ENCODE results near the gene KNDC1.

KNDC1 gene

DNA sequence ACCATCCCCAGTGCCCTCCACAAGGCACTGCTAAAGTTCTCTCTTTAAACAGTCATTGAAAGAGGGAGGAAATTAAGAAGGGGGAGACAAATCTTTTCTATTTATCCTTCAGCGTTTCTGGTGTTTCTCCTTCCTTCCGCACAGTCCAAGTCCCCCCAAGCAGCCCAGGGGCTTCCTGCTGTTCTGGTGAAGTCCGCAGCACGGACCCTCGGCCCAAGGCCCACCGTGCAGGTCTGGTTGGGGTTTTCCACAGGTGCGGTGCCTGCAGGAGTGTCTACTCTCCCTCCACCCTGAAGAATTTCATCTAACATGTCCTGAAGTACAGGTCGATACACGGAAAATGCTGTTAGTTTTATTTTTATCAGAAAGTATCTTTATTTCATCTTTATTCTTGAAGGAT is 34.1 kb upstream of the KNDC1 start:
- no peaks in the 10 kb centered on the region for H3K36me3 ChIP-seq (ENCODE audit: control insufficient read depth in 5 of 5, insufficient read depth in 5 of 5, low read length in 5 of 5)
- no peak overlapping the region for H3K27ac ChIP-seq (ENCODE audit: low read depth, low read length)
- no peak overlapping the region for H3K4me3 ChIP-seq (ENCODE audit: low read depth in 1 of 5, low read length in 5 of 5)
- H3K4me1 ChIP-seq (ENCODE audit: control insufficient read depth in 5 of 5, insufficient read depth in 5 of 5, low read length in 5 of 5) = no peaks in the 10 kb centered on the region
- no peak overlapping the region for H3K9ac ChIP-seq (ENCODE audit: low read length in 5 of 5)
- peaks cover 0 to 12% (median 0%) of the 10 kb centered on the region in 5 donors for H3K9me3 ChIP-seq (ENCODE audit: control insufficient read depth in 5 of 5, low read length in 5 of 5)
- peaks cover 4 to 31% (median 22%) of the 10 kb centered on the region in 5 donors for H3K27me3 ChIP-seq (ENCODE audit: control insufficient read depth in 5 of 5, insufficient read depth in 4 of 5, low read length in 5 of 5)

DNA sequence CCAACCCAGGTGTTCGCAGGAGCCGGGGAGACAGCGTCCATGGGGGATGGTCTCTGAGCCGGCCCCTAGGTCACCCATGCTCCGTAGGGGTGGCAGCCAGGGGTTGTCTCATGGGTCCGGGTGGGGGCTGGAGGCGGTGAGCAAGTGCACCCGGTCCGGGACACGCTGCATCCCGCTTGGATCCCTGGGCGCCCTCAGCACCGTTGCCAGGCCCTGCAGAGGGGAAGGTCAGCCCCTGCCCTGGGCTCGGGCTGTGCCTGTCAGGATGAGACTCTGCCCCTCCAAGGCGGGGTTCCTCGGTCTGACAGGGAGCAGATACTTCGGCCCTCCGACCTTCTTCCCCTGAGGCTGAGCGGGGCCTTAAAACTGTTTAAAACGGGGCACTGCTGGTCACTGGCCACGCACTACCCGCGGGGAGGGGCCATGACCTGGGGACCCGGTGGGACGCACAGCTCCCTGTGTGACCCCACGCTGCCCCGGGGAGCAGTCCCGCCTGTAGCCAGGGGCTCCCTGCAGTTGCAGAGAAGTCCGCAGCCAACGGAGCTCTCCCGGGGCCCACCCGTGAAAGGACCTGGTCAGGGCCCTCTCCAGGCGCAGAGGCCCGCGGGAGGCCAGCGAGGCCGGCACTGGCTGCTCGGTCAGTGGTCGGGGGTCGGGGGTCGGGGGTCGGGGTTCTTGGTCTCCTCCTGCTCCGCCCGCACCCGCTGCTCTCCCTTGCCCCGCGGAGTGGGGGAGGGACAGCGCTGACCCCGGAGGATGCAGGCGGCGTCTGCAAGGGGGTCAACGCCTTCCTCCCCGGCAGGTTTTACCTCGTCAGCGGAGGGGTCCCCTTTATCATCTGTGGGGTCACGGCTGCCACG is 33.4 kb upstream of the KNDC1 start:
- no peaks in the 10 kb centered on the region for H3K4me1 ChIP-seq (ENCODE audit: control insufficient read depth in 5 of 5, insufficient read depth in 5 of 5, low read length in 5 of 5)
- H3K27ac ChIP-seq (ENCODE audit: low read depth, low read length) = no peak overlapping the region
- no peak overlapping the region for H3K9ac ChIP-seq (ENCODE audit: low read length in 5 of 5)
- H3K4me3 ChIP-seq (ENCODE audit: low read depth in 1 of 5, low read length in 5 of 5) = no peak overlapping the region
- H3K36me3 ChIP-seq (ENCODE audit: control insufficient read depth in 5 of 5, insufficient read depth in 5 of 5, low read length in 5 of 5) = no peaks in the 10 kb centered on the region
- peaks cover 0 to 6% (median 0%) of the 10 kb centered on the region in 5 donors for H3K9me3 ChIP-seq (ENCODE audit: control insufficient read depth in 5 of 5, low read length in 5 of 5)
- H3K27me3 ChIP-seq (ENCODE audit: control insufficient read depth in 5 of 5, insufficient read depth in 4 of 5, low read length in 5 of 5) = peaks cover 4 to 31% (median 22%) of the 10 kb centered on the region in 5 donors

DNA sequence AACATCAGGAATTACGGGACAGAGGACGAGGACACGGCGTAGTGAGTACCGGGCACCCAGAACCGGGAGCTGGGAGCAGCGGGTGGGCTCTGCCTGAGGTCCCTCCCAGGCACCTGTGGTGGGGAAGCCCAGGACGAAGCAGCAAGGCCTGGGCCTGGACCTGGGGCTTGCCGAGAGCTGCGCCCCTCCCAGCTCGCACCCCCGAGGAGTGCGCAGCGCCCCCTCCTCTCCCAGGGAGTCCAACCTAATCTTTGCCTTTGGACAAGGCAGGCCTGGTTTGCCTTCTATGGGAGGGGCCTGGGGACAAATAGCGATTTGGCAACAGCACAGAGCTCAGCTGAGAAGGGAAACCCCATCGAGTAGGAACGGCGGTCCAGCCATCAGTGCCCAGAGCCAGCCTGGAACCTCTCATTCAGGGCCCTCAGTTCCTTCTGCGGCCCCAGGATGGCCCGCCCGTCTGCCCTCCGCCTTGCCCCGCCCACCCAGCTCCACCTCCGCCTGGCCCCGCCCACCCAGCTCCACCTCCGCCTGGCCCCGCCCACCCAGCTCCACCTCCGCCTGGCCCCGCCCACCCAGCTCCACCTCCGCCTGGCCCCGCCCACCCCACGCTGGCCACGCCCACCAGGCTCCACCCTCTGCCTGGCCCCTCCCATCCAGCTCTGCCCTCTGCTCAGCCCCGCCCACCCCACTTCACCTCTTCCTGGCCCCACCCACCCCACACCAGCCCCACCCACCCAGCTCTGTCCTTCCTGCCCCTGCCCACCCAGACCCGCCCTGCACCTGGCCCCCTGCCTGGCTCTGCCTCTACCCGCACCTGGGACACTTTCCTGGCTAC is 32.5 kb upstream of the KNDC1 start:
- H3K4me3 ChIP-seq (ENCODE audit: low read depth in 1 of 5, low read length in 5 of 5) = no peak overlapping the region
- no peaks in the 10 kb centered on the region for H3K36me3 ChIP-seq (ENCODE audit: control insufficient read depth in 5 of 5, insufficient read depth in 5 of 5, low read length in 5 of 5)
- H3K9ac ChIP-seq (ENCODE audit: low read length in 5 of 5) = no peak overlapping the region
- H3K9me3 ChIP-seq (ENCODE audit: control insufficient read depth in 5 of 5, low read length in 5 of 5) = peaks cover 0 to 2% (median 0%) of the 10 kb centered on the region in 5 donors
- H3K4me1 ChIP-seq (ENCODE audit: control insufficient read depth in 5 of 5, insufficient read depth in 5 of 5, low read length in 5 of 5) = no peaks in the 10 kb centered on the region
- H3K27ac ChIP-seq (ENCODE audit: low read depth, low read length) = no peak overlapping the region
- H3K27me3 ChIP-seq (ENCODE audit: control insufficient read depth in 5 of 5, insufficient read depth in 4 of 5, low read length in 5 of 5) = peaks cover 4 to 27% (median 22%) of the 10 kb centered on the region in 5 donors

- no peak overlapping the region for H3K9ac ChIP-seq (ENCODE audit: low read length in 5 of 5)
- H3K4me3 ChIP-seq (ENCODE audit: low read depth in 1 of 5, low read length in 5 of 5) = no peak overlapping the region
- H3K9me3 ChIP-seq (ENCODE audit: control insufficient read depth in 5 of 5, low read length in 5 of 5) = peaks cover 0 to 2% (median 0%) of the 10 kb centered on the region in 5 donors
- H3K4me1 ChIP-seq (ENCODE audit: control insufficient read depth in 5 of 5, insufficient read depth in 5 of 5, low read length in 5 of 5) = no peaks in the 10 kb centered on the region
- H3K27me3 ChIP-seq (ENCODE audit: control insufficient read depth in 5 of 5, insufficient read depth in 4 of 5, low read length in 5 of 5) = peaks cover 4 to 21% (median 17%) of the 10 kb centered on the region in 5 donors
- H3K27ac ChIP-seq (ENCODE audit: low read depth, low read length) = no peak overlapping the region
- no peaks in the 10 kb centered on the region for H3K36me3 ChIP-seq (ENCODE audit: control insufficient read depth in 5 of 5, insufficient read depth in 5 of 5, low read length in 5 of 5)
Observed at GRCh38 chr10:133128126-133129070, 31.6 kb upstream of the KNDC1 start.

GRCh38 chr10:133129071-133129858 is 30.8 kb upstream of the KNDC1 start:
- Histone ChIP-seq H3K4me3 (ENCODE audit: low read depth in 1 of 5, low read length in 5 of 5) (no peak overlapping the region), H3K36me3 (ENCODE audit: control insufficient read depth in 5 of 5, insufficient read depth in 5 of 5, low read length in 5 of 5) (no peaks in the 10 kb centered on the region), H3K9ac (ENCODE audit: low read length in 5 of 5) (no peak overlapping the region), H3K27me3 (ENCODE audit: control insufficient read depth in 5 of 5, insufficient read depth in 4 of 5, low read length in 5 of 5) (peaks cover 0 to 13% (median 9%) of the 10 kb centered on the region in 5 donors), H3K9me3 (ENCODE audit: control insufficient read depth in 5 of 5, low read length in 5 of 5) (peaks cover 0 to 2% (median 0%) of the 10 kb centered on the region in 5 donors), H3K4me1 (ENCODE audit: control insufficient read depth in 5 of 5, insufficient read depth in 5 of 5, low read length in 5 of 5) (no peaks in the 10 kb centered on the region), H3K27ac (ENCODE audit: low read depth, low read length) (no peak overlapping the region)

GRCh38 chr10:133129859-133130495 is 30.0 kb upstream of the KNDC1 start:
- peaks cover 0 to 2% (median 0%) of the 10 kb centered on the region in 5 donors for H3K9me3 ChIP-seq (ENCODE audit: control insufficient read depth in 5 of 5, low read length in 5 of 5)
- H3K4me1 ChIP-seq (ENCODE audit: control insufficient read depth in 5 of 5, insufficient read depth in 5 of 5, low read length in 5 of 5) = no peaks in the 10 kb centered on the region
- H3K27ac ChIP-seq (ENCODE audit: low read depth, low read length) = no peak overlapping the region
- H3K36me3 ChIP-seq (ENCODE audit: control insufficient read depth in 5 of 5, insufficient read depth in 5 of 5, low read length in 5 of 5) = no peaks in the 10 kb centered on the region
- H3K4me3 ChIP-seq (ENCODE audit: low read depth in 1 of 5, low read length in 5 of 5) = no peak overlapping the region
- no peak overlapping the region for H3K9ac ChIP-seq (ENCODE audit: low read length in 5 of 5)
- peaks cover 0 to 8% (median 7%) of the 10 kb centered on the region in 5 donors for H3K27me3 ChIP-seq (ENCODE audit: control insufficient read depth in 5 of 5, insufficient read depth in 4 of 5, low read length in 5 of 5)

GRCh38 chr10:133130602-133131001 is 29.4 kb upstream of the KNDC1 start:
- no peaks in the 10 kb centered on the region for H3K36me3 ChIP-seq (ENCODE audit: control insufficient read depth in 5 of 5, insufficient read depth in 5 of 5, low read length in 5 of 5)
- H3K4me1 ChIP-seq (ENCODE audit: control insufficient read depth in 5 of 5, insufficient read depth in 5 of 5, low read length in 5 of 5) = no peaks in the 10 kb centered on the region
- no peak overlapping the region for H3K27ac ChIP-seq (ENCODE audit: low read depth, low read length)
- H3K9me3 ChIP-seq (ENCODE audit: control insufficient read depth in 5 of 5, low read length in 5 of 5) = peaks cover 0 to 2% (median 0%) of the 10 kb centered on the region in 5 donors
- H3K4me3 ChIP-seq (ENCODE audit: low read depth in 1 of 5, low read length in 5 of 5) = no peak overlapping the region
- H3K9ac ChIP-seq (ENCODE audit: low read length in 5 of 5) = no peak overlapping the region
- H3K27me3 ChIP-seq (ENCODE audit: control insufficient read depth in 5 of 5, insufficient read depth in 4 of 5, low read length in 5 of 5) = peaks cover 0 to 8% (median 7%) of the 10 kb centered on the region in 5 donors

DNA sequence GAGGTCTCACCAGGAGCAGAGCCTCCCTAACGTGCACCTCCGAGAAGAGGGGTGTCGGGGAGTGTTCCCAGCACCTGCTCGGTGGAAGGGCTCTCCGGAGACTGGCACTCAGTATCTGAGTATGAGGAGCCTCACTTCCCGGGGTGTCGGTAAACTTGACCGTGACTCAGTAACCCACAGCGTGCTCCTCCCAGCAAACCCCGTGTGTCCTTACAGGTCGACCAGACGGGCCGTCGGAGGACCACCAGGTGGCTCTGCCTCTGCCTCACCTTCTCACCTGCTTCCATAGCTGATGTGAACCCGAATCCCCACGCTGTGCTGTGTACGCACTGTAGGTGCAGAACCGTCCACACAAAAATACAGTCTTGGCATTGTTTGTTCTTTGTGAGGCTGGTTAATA is 29.0 kb upstream of the KNDC1 start:
- Histone ChIP-seq H3K4me1 (ENCODE audit: control insufficient read depth in 5 of 5, insufficient read depth in 5 of 5, low read length in 5 of 5) (no peaks in the 10 kb centered on the region), H3K27me3 (ENCODE audit: control insufficient read depth in 5 of 5, insufficient read depth in 4 of 5, low read length in 5 of 5) (peaks cover 0 to 8% (median 7%) of the 10 kb centered on the region in 5 donors), H3K27ac (ENCODE audit: low read depth, low read length) (no peak overlapping the region), H3K36me3 (ENCODE audit: control insufficient read depth in 5 of 5, insufficient read depth in 5 of 5, low read length in 5 of 5) (no peaks in the 10 kb centered on the region), H3K4me3 (ENCODE audit: low read depth in 1 of 5, low read length in 5 of 5) (no peak overlapping the region), H3K9me3 (ENCODE audit: control insufficient read depth in 5 of 5, low read length in 5 of 5) (peaks cover 0 to 2% (median 0%) of the 10 kb centered on the region in 5 donors), H3K9ac (ENCODE audit: low read length in 5 of 5) (no peak overlapping the region)
